ENCODE data around the gene AASS.

Gene AASS

DNA sequence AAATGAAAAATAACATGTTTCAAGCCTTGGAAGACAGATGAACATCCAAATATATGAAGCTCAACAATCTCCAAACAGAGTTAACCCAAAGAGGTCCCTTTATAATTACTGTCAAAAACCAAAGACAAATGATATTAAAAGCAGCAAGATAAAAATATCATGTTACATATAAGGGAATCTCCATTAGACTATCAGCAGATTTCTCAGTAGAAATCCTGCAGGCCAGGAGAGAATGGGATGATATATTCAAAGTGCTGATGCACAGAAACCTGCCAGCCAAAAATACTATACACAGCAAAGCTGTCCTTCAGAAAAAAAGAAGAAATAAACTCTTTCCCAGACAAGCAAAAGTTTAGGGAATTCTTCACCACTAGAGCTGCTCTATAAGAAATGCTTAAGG, 41.0 kb downstream of the AASS start:
- DNase-seq = no peak

- no peak for DNase-seq
Measured at GRCh38 chr7:122100021-122100420, 44.0 kb downstream of the AASS start.

DNA sequence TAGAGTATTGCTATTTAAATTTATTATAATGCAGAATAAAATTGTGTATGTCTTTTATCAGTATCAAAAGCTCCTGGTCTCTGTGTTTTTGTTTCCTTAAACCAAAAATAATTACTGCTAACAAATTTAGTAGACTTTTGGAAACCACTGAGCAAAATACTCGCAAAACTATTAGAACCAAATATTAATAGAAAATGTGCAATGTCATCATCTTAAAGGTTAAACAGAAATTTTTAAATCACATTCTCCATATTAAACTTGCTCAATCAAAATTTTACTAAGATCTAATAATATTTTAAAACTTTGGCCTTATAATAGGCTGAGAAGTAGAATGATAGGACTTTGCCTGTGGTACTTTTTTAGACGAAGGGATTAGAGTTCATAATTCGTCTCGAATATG, 48.4 kb downstream of the AASS start:
- no peak for DNase-seq

DNA sequence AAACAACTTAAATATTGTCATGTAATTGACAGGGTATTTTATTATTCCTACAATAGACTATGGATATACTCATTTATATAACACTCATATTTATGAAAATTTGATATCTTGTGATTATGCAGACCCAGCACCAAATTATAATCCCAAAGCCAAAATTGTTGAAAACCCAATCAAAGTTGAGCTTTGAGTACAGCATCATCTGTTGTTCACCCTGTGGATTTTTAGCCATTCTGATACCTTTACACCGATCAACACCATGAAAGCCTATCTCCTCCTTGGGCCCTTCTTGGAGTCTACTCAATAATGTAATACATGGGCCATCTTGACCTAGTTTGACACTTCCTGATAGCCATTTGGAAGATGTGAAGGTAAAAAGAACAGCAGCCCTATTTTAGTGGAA, 49.5 kb downstream of the AASS start:
- no peak for DNase-seq

- DNase-seq = no peak
Measured at GRCh38 chr7:122092964-122093797, 50.9 kb downstream of the AASS start.

- DNase-seq = no peak
Measured at GRCh38 chr7:122082670-122083069, 61.4 kb downstream of the AASS start.

GRCh38 chr7:122082160-122082559, 61.9 kb downstream of the AASS start:
- no peak for DNase-seq

GRCh38 chr7:122073635-122074034, 70.4 kb downstream of the AASS start:
- no peak for DNase-seq

- no peak for DNase-seq
Measured at GRCh38 chr7:122072924-122073599, 71.0 kb downstream of the AASS start.

DNA sequence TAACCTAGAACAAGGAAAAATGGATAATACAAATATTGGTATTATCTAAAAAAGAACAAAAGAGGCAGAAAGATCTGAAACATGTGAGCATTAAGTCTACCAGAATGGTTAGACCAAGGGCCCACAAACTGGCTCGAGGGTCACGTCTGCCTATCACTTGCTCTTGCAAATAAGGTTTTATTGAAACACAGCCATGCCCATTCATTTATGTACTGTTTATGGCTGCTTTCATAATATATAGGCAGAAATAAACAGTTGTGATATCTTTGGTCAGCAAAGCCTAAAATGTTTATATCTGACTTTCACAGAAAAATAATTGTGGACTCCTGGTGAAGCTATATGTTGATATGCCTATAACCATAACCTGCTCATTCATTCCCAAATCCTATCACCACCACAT, 71.8 kb downstream of the AASS start:
- no peak for DNase-seq

GRCh38 chr7:122070834-122071233, 73.2 kb downstream of the AASS start:
- DNase-seq = no peak

GRCh38 chr7:122070062-122070461, 74.0 kb downstream of the AASS start:
- no peak for DNase-seq

DNA sequence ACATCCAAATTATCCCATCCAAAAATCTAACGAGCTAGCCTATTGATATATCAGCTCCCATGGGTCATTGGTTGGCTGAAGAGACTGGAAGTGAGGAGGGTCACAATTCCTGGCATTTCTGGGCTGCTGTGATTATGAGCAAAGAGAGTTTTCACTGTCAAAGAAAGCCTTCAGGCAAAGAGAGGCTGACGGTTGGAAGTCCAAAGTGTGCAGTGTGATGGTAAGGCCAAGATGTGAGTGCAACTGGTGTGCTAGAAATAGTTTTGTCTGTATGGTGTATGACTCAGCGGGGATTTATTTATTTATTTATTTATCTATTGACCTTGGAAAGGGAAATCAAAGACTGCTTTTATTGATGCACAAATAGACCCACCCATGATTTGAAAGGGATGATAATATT, 75.0 kb downstream of the AASS start:
- no peak for DNase-seq

GRCh38 chr7:122068046-122068445, 76.0 kb downstream of the AASS start:
- no peak for DNase-seq

DNA sequence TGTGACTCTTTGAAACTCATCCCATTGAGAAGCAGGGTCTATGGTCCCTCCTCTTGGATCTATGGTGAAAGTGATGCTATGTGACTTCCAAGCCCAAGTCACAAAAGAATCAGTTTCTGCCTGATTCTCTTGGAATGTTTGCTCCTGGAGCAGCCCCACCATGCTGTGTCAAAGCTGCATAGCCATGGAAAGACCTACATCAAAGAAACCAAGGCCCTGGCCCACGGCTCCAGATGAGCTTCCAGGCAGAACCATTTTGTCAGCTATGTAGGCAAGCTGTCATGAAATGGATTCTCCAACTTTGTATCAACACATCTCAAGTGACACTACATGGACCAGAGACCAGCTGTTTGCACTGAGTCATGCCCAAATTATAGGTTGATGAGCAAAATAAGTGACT, 77.0 kb downstream of the AASS start:
- DNase-seq = no peak

GRCh38 chr7:122064971-122065370, 79.1 kb downstream of the AASS start:
- no peak for DNase-seq

GRCh38 chr7:122063146-122063545, 80.9 kb downstream of the AASS start:
- DNase-seq = no peak

DNA sequence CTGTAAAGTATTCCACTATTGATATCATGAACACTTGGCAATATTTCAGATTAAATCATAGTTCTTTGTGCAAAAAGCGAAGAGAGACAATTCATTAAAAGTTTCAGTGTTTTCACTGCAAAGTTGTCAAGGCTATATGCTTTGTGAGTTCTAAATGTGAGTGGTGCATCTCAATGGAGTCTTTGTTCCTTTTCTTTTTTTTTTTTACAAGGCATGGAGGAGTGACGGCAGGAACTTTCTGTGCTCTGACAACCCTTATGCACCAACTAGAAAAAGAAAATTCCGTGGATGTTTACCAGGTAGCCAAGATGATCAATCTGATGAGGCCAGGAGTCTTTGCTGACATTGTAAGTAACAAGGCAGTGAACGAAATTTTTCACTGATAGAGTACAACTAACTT, 84.5 kb downstream of the AASS start:
- DNase-seq = no peak

DNA sequence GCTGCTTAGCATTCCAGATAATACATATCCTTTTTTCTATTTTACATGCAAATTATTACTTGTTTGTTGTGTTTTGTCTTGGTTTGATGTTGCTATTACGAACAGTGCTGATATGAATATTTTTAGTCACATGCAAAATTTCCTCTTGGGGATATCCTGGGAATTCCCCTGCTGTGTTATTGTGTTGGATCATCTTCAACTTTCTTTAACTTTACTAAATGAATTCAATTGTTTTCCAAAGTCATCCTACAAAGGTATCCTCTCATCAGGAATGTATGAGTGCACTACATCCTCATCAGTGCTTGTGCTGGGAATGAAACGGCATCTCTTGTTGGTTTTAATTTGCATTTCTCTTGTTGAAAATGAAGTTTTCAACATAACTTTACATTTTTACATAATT, 87.1 kb downstream of the AASS start:
- DNase-seq = no peak

GRCh38 chr7:122055073-122055472, 89.0 kb downstream of the AASS start:
- DNase-seq = no peak

GRCh38 chr7:122054393-122054792, 89.7 kb downstream of the AASS start:
- DNase-seq = no peak

- no peak for DNase-seq
Measured at GRCh38 chr7:122046402-122046801, 97.6 kb downstream of the AASS start.

DNA sequence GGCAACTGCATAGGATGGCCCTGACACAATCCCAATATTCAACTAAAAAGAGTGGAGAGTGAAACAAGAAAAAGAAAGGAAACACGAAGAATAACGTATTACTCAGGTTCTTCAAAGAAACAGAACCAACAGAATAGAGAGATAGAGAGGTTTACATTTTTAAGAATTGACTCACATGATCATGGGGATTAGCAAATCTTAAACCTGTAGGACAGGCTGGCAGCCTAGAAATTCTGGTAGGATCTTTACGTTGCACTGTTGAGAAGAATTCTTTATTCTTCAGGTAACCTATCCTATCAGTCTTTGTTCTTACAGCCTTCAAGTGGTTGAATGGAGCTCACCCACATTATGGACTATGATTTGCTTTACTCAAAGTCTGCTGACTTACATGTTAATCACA, 103.9 kb downstream of the AASS start:
- DNase-seq = no peak

- no peak for DNase-seq
Measured at GRCh38 chr7:122038904-122039303, 105.1 kb downstream of the AASS start.

GRCh38 chr7:122038134-122038533, 105.9 kb downstream of the AASS start:
- DNase-seq = no peak

Measured in cerebellar nuclear complex (tissue), 1 donor.